A673 (cell line): ENCODE results near the gene POU2F3.

Experiments used
- CTCF ChIP-seq: fragments of 300-800, 200-600 bp; sonication (generic); conservative IDR thresholded peaks from 2 replicates; pipeline ENCODE4 v1.5.1; 2017; ENCODE audit warnings: low read depth, mild to moderate bottlenecking, antibody characterized with exemption, low read length, moderate library complexity, mixed read lengths
- EZH2 ChIP-seq: fragments of 200-600 bp; sonication (generic); IDR thresholded peaks from 2 replicates; pipeline ENCODE4 v1.6.1; 2017; ENCODE audit warnings: borderline replicate concordance, low read depth, mild to moderate bottlenecking, mixed read lengths, antibody characterized with exemption, low read length; ENCODE audit not compliant: poor library complexity, severe bottlenecking

GRCh38 chr11:120318906-120319305, 79.0 kb downstream of the POU2F3 start:
- TF ChIP-seq CTCF = no peak
- TF ChIP-seq EZH2 = no peak
